Neuronal stem cell (in vitro differentiated cells): ENCODE measurements around the gene DHX8.
A peak's percentile ranks its signal among the peaks of the same experiment; 100 is the strongest.
"Not testable (repeated sequence)": the region's sequence is repeated elsewhere in the genome, so short reads cannot be mapped to it uniquely, and the experiment has no call there.

Source experiments
- DNase-seq: peaks from one replicate; pipeline ENCODE4 v3.0.0-alpha.2; 2013; ENCODE audit warnings: low spot score
- H2AFZ ChIP-seq: one replicate; pipeline ENCODE4 v1.6.1; 2013; ENCODE audit warnings: mild to moderate bottlenecking, low read length, inconsistent platforms
- H2AK5ac ChIP-seq: 2 replicates; pipeline ENCODE4 v1.6.1; 2013; ENCODE audit warnings: low read depth, mild to moderate bottlenecking, inconsistent platforms, low read length, moderate library complexity, mixed read lengths
- H2BK120ac ChIP-seq: 2 replicates; pipeline ENCODE4 v1.6.1; 2013; ENCODE audit warnings: low read depth, mild to moderate bottlenecking, inconsistent platforms, low read length, moderate library complexity, mixed read lengths
- H2BK12ac ChIP-seq: one replicate; pipeline ENCODE4 v1.6.1; 2013; ENCODE audit warnings: low read length, inconsistent platforms
- H2BK15ac ChIP-seq: 2 replicates; pipeline ENCODE4 v1.6.1; 2013; ENCODE audit warnings: mild to moderate bottlenecking, low read length, inconsistent platforms, mixed read lengths
- H2BK5ac ChIP-seq: one replicate; pipeline ENCODE4 v1.6.1; 2013; ENCODE audit warnings: inconsistent platforms, mild to moderate bottlenecking, low read length, moderate library complexity
- H3K14ac ChIP-seq: one replicate; pipeline ENCODE4 v1.6.1; 2013; ENCODE audit warnings: low read length, inconsistent platforms
- H3K18ac ChIP-seq: 2 replicates; pipeline ENCODE4 v1.6.1; 2013; ENCODE audit warnings: low read length, inconsistent platforms
- H3K23ac ChIP-seq: 2 replicates; pipeline ENCODE4 v1.6.1; 2013; ENCODE audit warnings: low read depth, mild to moderate bottlenecking, mixed read lengths, low read length, inconsistent platforms; ENCODE audit not compliant: poor library complexity
- H3K27ac ChIP-seq: replicated peaks from 3 replicates; pipeline ENCODE4 v1.5.1; 2013; ENCODE audit warnings: low read length, inconsistent platforms
- H3K27me3 ChIP-seq, 3 experiments: 2 replicates each; pipeline ENCODE4 v1.6.1; 2013; ENCODE audit warnings: low read length in 3 of 3, mild to moderate bottlenecking in 2 of 3, inconsistent platforms in 1 of 3, low read depth in 1 of 3, mixed read lengths in 1 of 3, moderate library complexity in 1 of 3; ENCODE audit not compliant: control insufficient read depth in 3 of 3, insufficient read depth in 3 of 3
- H3K36me3 ChIP-seq, 2 donors: replicated peaks in 1 of 2; 2 replicates each; pipeline ENCODE4 v1.6.1; 2013; ENCODE audit warnings: low read length in 2 of 2; ENCODE audit not compliant: control insufficient read depth in 2 of 2, insufficient read depth in 2 of 2
- H3K4ac ChIP-seq: 2 replicates; pipeline ENCODE4 v1.6.1; 2013; ENCODE audit warnings: inconsistent platforms, mild to moderate bottlenecking, low read length, moderate library complexity
- H3K4me1 ChIP-seq, 2 donors: 1 replicate in 1 of 2; 2 replicates in 1 of 2; pipeline ENCODE4 v1.6.1; 2013; ENCODE audit warnings: low read length in 2 of 2, low read depth in 1 of 2; ENCODE audit not compliant: control insufficient read depth in 2 of 2, insufficient read depth in 1 of 2
- H3K4me2 ChIP-seq: one replicate; pipeline ENCODE4 v1.6.1; 2013; ENCODE audit warnings: mild to moderate bottlenecking, low read length, inconsistent platforms; ENCODE audit not compliant: insufficient read depth, poor library complexity, severe bottlenecking
- H3K4me3 ChIP-seq, 2 donors: 2 replicates each; pipeline ENCODE4 v1.5.1; 2013; ENCODE audit warnings: low read length in 2 of 2, mild to moderate bottlenecking in 2 of 2, inconsistent platforms in 1 of 2, moderate library complexity in 1 of 2
- H3K79me1 ChIP-seq: one replicate; pipeline ENCODE4 v1.6.1; 2013; ENCODE audit warnings: low read depth, mild to moderate bottlenecking, inconsistent platforms, low read length, moderate library complexity
- H3K9ac ChIP-seq: one replicate; pipeline ENCODE4 v1.6.1; 2013; ENCODE audit warnings: mild to moderate bottlenecking, low read depth, low read length, inconsistent platforms; ENCODE audit not compliant: poor library complexity
- H3K9me3 ChIP-seq, 2 donors: replicated peaks in 1 of 2; 2 replicates each; pipeline versions ENCODE3 to v1.6.1; 2013; ENCODE audit warnings: low read length in 2 of 2, mild to moderate bottlenecking in 2 of 2, inconsistent platforms in 1 of 2, low read depth in 1 of 2, mixed read lengths in 1 of 2, moderate library complexity in 1 of 2; ENCODE audit not compliant: control insufficient read depth in 2 of 2, insufficient read depth in 1 of 2
- H4K8ac ChIP-seq: one replicate; pipeline ENCODE4 v1.6.1; 2013; ENCODE audit warnings: low read depth, mild to moderate bottlenecking, inconsistent platforms, low read length, moderate library complexity
- H4K91ac ChIP-seq: one replicate; pipeline ENCODE4 v1.6.1; 2013; ENCODE audit warnings: low read length, low read depth, mild to moderate bottlenecking, inconsistent platforms; ENCODE audit not compliant: poor library complexity
- WGBS, 2 donors: extraction: QIAGEN DNeasy Blood & Tissue Kit; methylation state at CpG; one replicate each; pipeline ENCODE4 v1.1.7; 2013; ENCODE audit warnings: missing lambda C conversion rate in 2 of 2, mixed read lengths in 1 of 2; ENCODE audit not compliant: insufficient read length in 2 of 2, insufficient replicate concordance in 1 of 2; ENCODE audit errors: extremely low coverage in 2 of 2; 5-methylcytosine and 5-hydroxymethylcytosine counted together

DHX8 gene

GRCh38 chr17:43479948-43480347 is 3.8 kb upstream of the DHX8 start:
- Histone ChIP-seq H4K8ac (no peak overlapping the region), H3K36me3 (no peaks in the 10 kb centered on the region), H3K4me3 (no peak overlapping the region), H3K23ac (no peak overlapping the region), H3K14ac (no peak overlapping the region), H3K18ac (no peak overlapping the region), H3K27me3 (peaks cover 0 to 4% (median 0%) of the 10 kb centered on the region in 3 experiments), H3K4me2 (no peak overlapping the region), H3K79me1 (peaks cover 4% of the 10 kb centered on the region), H4K91ac (no peak overlapping the region), H2AFZ (no peak overlapping the region), H3K9ac (no peak overlapping the region), H2BK15ac (no peak overlapping the region), H3K4ac (no peak overlapping the region), H2BK12ac (no peak overlapping the region), H3K27ac (no peak overlapping the region), H2BK5ac (no peak overlapping the region), H3K4me1 (peaks cover 2 to 5% of the 10 kb centered on the region in 2 donors), H3K9me3 (no peaks in the 10 kb centered on the region), H2BK120ac (no peak overlapping the region), H2AK5ac (no peak overlapping the region)
- WGBS, 2 donors = no CpG with 5 or more reads among the region's 3 CpGs
- no peak for DNase-seq

DNA sequence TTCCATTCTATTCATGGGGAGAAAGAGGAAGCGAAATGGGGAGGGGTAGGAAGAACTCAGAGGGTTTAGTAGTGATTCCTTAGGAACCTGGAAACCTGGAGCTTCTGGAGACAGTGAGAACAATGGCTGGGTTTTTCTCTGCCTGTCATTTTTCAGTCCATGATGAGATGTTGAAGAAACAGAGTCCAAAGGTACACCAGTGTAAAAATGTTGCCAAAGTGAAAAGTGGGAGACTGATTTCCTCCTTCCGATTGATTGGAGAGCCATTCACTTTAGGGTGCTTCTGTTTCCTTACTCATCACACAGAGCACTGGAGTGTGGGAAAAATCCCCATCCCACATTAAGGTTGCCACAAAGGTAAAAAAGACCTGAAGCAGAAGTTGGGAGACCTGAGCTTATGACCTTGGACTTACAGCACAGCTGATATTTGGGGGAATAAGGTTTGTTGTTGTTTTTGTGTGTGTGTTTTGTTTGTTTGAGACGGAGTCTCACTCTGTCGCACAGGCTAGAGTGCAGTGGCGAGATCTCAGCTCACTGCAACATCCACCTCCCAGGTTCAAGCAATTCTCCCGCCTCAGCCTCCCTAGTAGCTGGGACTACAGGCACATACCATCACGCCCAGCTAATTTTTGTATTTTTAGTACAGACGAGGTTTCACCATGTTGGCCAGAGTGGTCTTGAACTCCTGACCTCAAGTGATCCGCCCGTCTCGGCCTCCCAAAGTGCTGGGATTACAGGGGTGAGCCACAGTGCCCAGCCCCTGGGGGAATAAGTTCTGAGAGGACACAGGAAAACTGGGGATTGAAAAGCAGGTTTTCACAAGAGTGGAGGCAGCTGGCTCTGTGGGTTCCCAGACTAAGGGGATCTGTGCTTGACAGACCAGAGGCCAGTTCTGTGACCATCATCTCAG is 1.4 kb upstream of the DHX8 start:
- no peak overlapping the region for H2AK5ac ChIP-seq
- no peak overlapping the region for H3K9ac ChIP-seq
- H3K23ac ChIP-seq = no peak overlapping the region
- no peak overlapping the region for H2BK120ac ChIP-seq
- H4K91ac ChIP-seq = no peak overlapping the region
- H3K79me1 ChIP-seq = peaks cover 7% of the 10 kb centered on the region
- no peak overlapping the region for H2BK12ac ChIP-seq
- no peak for DNase-seq
- no peaks in the 10 kb centered on the region for H3K36me3 ChIP-seq
- H3K18ac ChIP-seq = no peak overlapping the region
- no peak overlapping the region for H2BK15ac ChIP-seq
- H3K27ac ChIP-seq = no peak overlapping the region
- H3K9me3 ChIP-seq = no peaks in the 10 kb centered on the region
- H3K4me2 ChIP-seq = no peak overlapping the region
- no peak overlapping the region for H2BK5ac ChIP-seq
- H3K4ac ChIP-seq = no peak overlapping the region
- no peaks in the 10 kb centered on the region for H3K27me3 ChIP-seq
- H4K8ac ChIP-seq = no peak overlapping the region
- WGBS, 2 donors = no CpG with 5 or more reads among the region's 11 CpGs
- H3K4me1 ChIP-seq = peaks cover 4 to 7% of the 10 kb centered on the region in 2 donors
- H3K14ac ChIP-seq = no peak overlapping the region
- H2AFZ ChIP-seq = peak overlapping the region; percentile 98
- no peak overlapping the region for H3K4me3 ChIP-seq

DNA sequence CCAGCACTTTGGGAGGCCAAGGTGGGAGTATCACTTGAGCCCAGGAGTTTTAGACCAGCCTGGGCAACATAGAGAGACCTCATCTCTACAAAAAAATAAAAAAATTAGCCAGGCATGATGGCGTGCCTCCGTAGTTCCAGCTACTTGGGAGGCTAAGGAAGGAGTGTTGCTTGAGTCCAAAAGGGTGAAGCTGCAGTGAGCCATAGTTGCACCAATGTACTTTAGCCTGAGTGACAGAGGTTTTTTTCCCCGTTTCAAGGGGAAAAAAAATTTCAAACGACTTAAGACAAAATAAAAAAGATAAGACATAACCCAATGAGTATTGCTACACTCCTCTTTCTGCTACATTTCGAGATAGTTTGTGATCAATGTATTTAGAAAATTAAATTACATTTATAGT is 6.8 kb downstream of the DHX8 start:
- H3K4me3 ChIP-seq = no peak overlapping the region
- H3K9me3 ChIP-seq = no peaks in the 10 kb centered on the region
- no peak overlapping the region for H2AK5ac ChIP-seq
- H3K14ac ChIP-seq = no peak overlapping the region
- H3K9ac ChIP-seq = no peak overlapping the region
- no peak overlapping the region for H2BK15ac ChIP-seq
- no peak for DNase-seq
- H2AFZ ChIP-seq = no peak overlapping the region
- H3K4me1 ChIP-seq = no peaks in the 10 kb centered on the region
- H2BK5ac ChIP-seq = no peak overlapping the region
- no peak overlapping the region for H3K27ac ChIP-seq
- no peak overlapping the region for H2BK12ac ChIP-seq
- WGBS, 2 donors = no CpG with 5 or more reads among the region's 5 CpGs
- H3K4me2 ChIP-seq = no peak overlapping the region
- peaks cover 2% of the 10 kb centered on the region for H3K79me1 ChIP-seq
- no peak overlapping the region for H3K4ac ChIP-seq
- H3K36me3 ChIP-seq = peaks cover 26 to 56% of the 10 kb centered on the region in 2 donors
- no peak overlapping the region for H2BK120ac ChIP-seq
- H3K23ac ChIP-seq = no peak overlapping the region
- no peak overlapping the region for H4K8ac ChIP-seq
- H3K27me3 ChIP-seq = no peaks in the 10 kb centered on the region
- H3K18ac ChIP-seq = no peak overlapping the region
- H4K91ac ChIP-seq = no peak overlapping the region

- not testable (repeated sequence) for H4K91ac ChIP-seq, H3K79me1 ChIP-seq, H2BK15ac ChIP-seq, H2BK120ac ChIP-seq, H3K23ac ChIP-seq, H2BK12ac ChIP-seq, H3K4me3 ChIP-seq, H3K9ac ChIP-seq, H2BK5ac ChIP-seq, H3K14ac ChIP-seq, H4K8ac ChIP-seq, H3K4ac ChIP-seq, H2AK5ac ChIP-seq, H3K9me3 ChIP-seq, H3K18ac ChIP-seq, H3K4me2 ChIP-seq, H3K27me3 ChIP-seq, H3K27ac ChIP-seq, H3K4me1 ChIP-seq, DNase-seq, H2AFZ ChIP-seq
- H3K36me3 ChIP-seq = peaks cover 30 to 93% of the 10 kb centered on the region in 2 donors
- WGBS, 2 donors = no CpG with 5 or more reads among the region's 7 CpGs
These were observed 25.7 kb downstream of the DHX8 start for GRCh38 chr17:43509440-43509839.
